NCI-H128 (cell line): ENCODE measurements around the gene GSG1L.

Source experiments
- DNase-seq: peaks from one replicate; lab custom pipeline; 2025; ENCODE audit not compliant: unreplicated experiment; lab: John Stamatoyannopoulos, UW

GSG1L gene

GRCh38 chr16:28063591-28064061 lies at the start of gene GSG1L:
Gene GSG1L, minus strand, starts transcription at chr16:28063714. Its CDS starts 290 bp downstream, at chr16:28063424.
- no peak for DNase-seq

GRCh38 chr16:28112908-28113307 lies 49.4 kb upstream of the GSG1L start:
- no peak for DNase-seq

DNA sequence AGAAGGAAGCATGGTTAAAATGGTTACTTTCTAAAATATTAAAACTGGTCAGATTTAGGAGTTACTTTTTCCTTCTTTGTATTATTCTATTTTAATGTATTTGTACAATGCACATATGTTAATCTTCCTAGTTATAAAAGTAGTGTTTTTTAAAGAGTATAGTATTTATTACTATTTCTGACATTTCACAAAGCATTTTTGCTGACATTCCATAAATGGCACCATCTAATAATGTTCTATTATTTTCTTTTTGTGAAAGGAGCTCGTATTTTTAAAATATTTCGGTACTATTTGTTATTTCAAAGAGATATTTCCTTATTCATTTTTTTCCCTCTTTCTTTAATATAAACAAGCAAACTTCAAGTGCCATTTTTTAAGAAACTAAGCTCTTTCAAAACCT lies 47.5 kb upstream of the GSG1L start:
- no peak for DNase-seq

DNA sequence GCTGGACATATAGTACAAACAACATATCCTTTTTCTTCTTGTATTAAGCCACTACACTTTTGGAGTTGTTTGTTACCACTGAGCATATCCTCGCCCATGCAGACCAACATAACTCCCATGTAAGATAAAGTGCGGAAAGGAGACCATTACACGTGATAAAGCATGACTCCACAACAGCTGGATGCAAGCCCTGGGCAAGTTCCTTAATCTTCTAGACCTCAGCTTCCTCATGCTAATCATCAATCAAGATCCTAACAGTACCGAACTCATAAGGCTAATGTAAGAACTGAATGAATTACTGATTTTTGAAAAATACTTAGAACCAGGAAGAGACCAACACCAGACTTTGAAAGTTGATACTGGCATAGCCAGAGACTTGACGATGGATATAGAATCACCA lies 47.0 kb upstream of the GSG1L start:
- no peak for DNase-seq

DNA sequence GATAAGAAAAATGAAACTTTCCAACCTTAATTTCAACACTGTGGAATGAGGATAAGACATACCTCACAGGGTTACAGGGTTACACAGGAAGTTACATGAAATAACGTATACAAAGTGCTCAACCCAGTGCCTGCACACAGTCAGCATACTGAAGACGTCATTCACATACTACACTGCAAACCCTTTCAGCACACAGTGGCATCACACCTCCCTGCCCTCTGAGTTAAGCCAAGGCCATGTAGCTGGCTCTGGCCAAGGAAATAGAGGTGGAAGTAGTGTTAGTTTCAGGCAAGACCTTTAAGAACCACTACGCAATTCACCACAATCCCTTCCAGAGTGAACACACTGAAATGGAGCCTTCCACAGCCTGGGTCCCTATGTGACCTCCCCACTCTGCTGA lies 46.6 kb upstream of the GSG1L start:
- no peak for DNase-seq

GRCh38 chr16:28108590-28109247 lies 45.2 kb upstream of the GSG1L start:
- DNase-seq, result no peak

DNA sequence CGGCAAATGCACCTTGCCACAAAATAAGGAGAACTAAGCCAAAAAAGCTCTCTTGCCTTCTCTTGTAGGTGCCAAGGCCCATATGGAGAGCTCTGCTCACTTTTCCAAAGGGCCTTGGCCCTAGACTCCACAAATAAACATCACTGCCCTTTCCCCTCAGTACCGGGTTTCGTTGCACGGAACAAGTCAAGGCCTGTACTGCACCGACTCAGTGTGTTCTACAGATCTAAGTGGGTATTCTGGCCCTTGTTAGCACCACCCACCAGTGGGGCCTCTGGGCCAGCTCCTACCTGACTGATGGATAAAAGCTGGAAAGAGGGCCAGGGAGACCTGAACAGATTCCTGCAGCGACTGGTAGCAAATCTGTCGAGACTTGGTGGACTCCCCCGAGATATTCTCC lies 43.7 kb upstream of the GSG1L start:
- no peak for DNase-seq

- DNase-seq, result no peak
Observed at GRCh38 chr16:28106467-28107215, 43.1 kb upstream of the GSG1L start.

DNA sequence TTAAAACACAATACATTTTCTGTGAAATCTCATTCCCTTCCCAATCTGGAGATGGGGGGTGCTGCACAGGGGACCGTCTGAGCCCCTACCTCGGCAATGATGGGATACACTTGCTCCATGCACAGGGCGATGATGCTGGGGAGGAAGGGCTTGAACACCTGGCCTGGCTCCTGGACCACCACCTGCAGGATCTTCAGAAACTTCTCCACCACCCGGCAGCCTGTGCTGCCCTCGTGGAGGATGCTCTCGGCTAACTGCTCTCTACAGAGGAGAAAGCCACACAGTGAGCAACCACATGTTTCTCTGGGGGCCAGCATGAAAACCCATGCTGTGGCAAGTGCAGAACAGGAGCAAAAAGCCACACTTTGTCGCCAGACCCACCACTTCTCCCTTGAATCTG lies 42.4 kb upstream of the GSG1L start:
- no peak for DNase-seq

- no peak for DNase-seq
Observed at GRCh38 chr16:28105297-28105696, 41.8 kb upstream of the GSG1L start.

DNA sequence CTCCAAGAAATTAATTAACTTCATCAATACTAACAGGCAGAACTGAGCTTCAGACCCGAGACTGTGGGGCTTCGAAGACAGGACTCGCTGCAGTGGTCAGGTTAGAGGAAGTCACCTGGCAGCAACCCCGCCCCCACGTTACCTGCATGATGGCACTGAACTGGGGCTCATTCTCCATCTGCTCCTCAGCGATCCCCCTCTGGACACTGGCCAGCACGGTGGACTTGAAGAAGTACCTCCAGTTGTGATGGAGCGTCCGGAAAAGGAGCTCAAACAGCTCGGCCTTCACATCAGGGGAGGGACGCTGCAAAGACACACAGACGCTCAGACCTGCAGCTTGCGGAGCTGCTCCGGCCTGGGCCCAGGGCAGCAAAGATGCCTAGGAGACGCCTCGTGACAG lies 40.9 kb upstream of the GSG1L start:
- DNase-seq, result no peak

DNA sequence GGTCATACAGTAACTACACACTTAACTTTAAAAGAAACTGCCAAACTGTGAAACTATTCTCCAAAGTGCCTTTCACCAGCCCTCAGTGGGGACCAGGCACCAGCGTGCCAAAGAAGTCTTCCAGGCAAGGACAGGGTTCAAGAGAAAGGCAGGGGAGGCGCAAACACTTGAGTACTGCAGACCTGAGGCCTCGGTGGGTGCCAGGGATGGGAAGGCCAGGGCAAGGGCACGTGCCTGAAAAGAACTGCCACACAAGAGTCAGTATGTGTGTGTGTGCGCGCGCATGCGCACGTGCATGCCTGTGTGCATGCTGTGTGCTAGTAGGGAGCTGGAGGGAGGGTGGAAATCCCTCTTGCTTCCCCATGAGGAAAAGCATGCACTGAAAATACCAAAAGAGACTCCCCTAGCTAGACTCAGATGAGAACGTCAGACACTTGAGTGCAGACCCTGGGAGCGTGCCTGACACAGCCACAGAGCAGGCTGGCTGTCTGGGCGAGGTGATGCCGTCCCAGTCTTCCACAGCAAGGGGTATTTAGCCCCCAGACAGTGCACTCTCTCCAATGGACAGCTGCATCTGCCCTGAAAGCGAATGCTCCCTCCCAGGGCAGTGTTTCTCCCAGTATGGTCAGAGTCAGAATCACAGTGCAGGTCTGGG lies 40.1 kb upstream of the GSG1L start:
- DNase-seq, result no peak

- DNase-seq, result no peak
Observed at GRCh38 chr16:28101533-28101890, 38.0 kb upstream of the GSG1L start.

GRCh38 chr16:28100810-28101532 lies 37.5 kb upstream of the GSG1L start:
- no peak for DNase-seq

DNA sequence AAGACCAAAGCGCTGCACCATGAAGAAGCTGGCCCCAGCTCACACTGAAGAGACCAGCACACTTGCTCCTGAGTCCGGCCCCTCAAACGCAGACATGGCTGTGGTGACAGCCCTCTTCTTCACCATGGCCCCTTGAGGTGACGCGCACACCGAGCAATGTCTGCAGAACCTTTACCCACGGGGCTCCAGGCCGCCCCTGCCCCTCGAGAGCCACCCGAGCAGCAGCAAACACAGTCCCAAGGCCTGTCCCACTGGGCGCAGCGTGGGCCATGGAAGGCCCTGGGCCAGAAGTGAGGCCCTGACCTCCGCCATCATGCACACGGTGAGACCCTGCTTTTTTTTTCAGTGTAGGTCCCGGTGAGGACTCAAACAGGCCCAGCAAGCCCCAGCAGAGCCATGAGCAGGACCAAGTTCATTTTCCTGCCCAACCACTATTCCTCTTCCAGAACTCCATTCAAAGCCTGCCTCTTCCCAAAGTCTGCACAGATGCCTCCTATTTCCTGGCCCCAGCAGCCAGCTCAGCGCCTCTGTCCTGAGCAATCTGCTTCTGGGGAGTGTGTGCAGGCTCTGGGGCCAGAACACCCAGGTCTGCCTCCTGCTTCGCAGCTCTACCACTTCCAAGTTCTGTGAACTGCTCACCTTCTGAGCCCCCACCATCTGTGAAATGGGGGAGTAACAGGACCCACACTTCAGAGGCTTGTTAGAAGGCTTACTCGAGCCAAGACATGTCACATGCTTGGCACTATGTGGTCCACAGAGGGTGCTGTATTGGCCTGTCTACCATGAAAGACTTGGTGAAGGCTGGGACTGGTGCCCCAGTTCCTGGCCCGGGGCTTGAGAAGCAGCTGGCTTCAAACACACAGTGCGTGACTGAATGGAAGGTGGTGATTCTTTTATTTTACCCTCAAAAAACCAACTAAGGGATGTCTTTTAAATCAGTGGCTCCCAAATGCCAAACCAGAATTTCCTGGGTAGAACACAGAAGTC lies 35.7 kb upstream of the GSG1L start:
- DNase-seq, result no peak

- no peak for DNase-seq
Observed at GRCh38 chr16:28098171-28098958, 34.9 kb upstream of the GSG1L start.

GRCh38 chr16:28096983-28097899 lies 33.7 kb upstream of the GSG1L start:
- DNase-seq, result no peak

- no peak for DNase-seq
Observed at GRCh38 chr16:28093385-28093725, 29.8 kb upstream of the GSG1L start.
